Left ventricle myocardium superior (tissue), 1 donor: Measurements from ENCODE around the gene IL22RA1. TPM values are rescaled to one million over a fixed set of nuclear protein-coding genes. Genes with fewer than 3 reads are reported as not detected.

Experiments
- ATAC-seq: fragments of 200-7000 bp; cut with Tn5 transposase; one replicate; pipeline ENCODE4 v1.9.1; 2020; ENCODE audit warnings: mild to moderate bottlenecking, moderate library complexity
- DNase-seq: peaks from one replicate; pipeline ENCODE4 v3.0.0-alpha.2; 2020
- intact Hi-C: fragments of 100-400 bp; cut with micrococcal nuclease; formaldehyde crosslinking; loops from one replicate; pipeline ENCODE4 v1.11.0; 2022
- total RNA-seq: library from RNA; stranded (reverse); fragmentation: NEBNext Ultra II Directional; extraction: Animal tissue kit (Norgen Biotek cat#: 25700); gene quantifications from one replicate; pipeline ENCODE4 v1.2.1, GENCODE V29; 2021
- donor health status: DM: no; HTN: yes; CAD: no; lungs with severe emphysema.

IL22RA1 gene
- total RNA-seq, 1 donor from 2014 or later: 0.22 TPM

- ATAC-seq (peak; percentile 86), DNase-seq (peak; percentile 72)
- intact Hi-C loops: no loop called here
Measured at GRCh38 chr1:24119859-24120756, 22.8 kb downstream of the IL22RA1 start.

- no peak for DNase-seq
- intact Hi-C loops: no loop called here
Measured at GRCh38 chr1:24119489-24119858, 23.5 kb downstream of the IL22RA1 start.

GRCh38 chr1:24118410-24119242, 24.3 kb downstream of the IL22RA1 start:
- no peak for ATAC-seq
- intact Hi-C loops: no loop called here
- DNase-seq: no peak

More at GRCh38 chr1:24119489-24119858, 23.5 kb downstream of the IL22RA1 start:
- no peak for ATAC-seq

- ATAC-seq: no peak
- intact Hi-C loops: no loop called here
- DNase-seq: no peak
Measured at GRCh38 chr1:24117722-24118409, 25.1 kb downstream of the IL22RA1 start.

- intact Hi-C loops: no loop called here
- ATAC-seq (no peak), DNase-seq (no peak)
Measured at GRCh38 chr1:24117132-24117531, 25.8 kb downstream of the IL22RA1 start.

- no peak for DNase-seq
- intact Hi-C loops: no loop called here
- no peak for ATAC-seq
Measured at GRCh38 chr1:24114753-24115152, 28.2 kb downstream of the IL22RA1 start.

- ATAC-seq: no peak
- no peak for DNase-seq
- intact Hi-C loops: no loop called here
Measured at GRCh38 chr1:24113641-24114033, 29.3 kb downstream of the IL22RA1 start.

GRCh38 chr1:24111996-24112779, 30.8 kb downstream of the IL22RA1 start, which contains the start of gene MYOM3:
MYOM3 (minus strand) TSS chr1:24112135; CDS start chr1:24108636, 3,499 bp downstream.
- ATAC-seq (peak; percentile 78), DNase-seq (peak; percentile 85)
- intact Hi-C loops: no loop called here

GRCh38 chr1:24111262-24111995, 31.5 kb downstream of the IL22RA1 start:
- DNase-seq (peak; percentile 60), ATAC-seq (peak; percentile 15)
- intact Hi-C loops: no loop called here

- ATAC-seq: peak; percentile 76
- intact Hi-C loops: no loop called here
- peak; percentile 92 for DNase-seq
Measured at GRCh38 chr1:24110642-24111261, 32.2 kb downstream of the IL22RA1 start.

- intact Hi-C loops: no loop called here
- ATAC-seq: no peak
- DNase-seq: no peak
Measured at GRCh38 chr1:24109686-24110475, 33.1 kb downstream of the IL22RA1 start.

- no peak for DNase-seq
- ATAC-seq: no peak
- intact Hi-C loops: no loop called here
Measured at GRCh38 chr1:24109166-24109483, 33.8 kb downstream of the IL22RA1 start.

- no peak for ATAC-seq
- intact Hi-C loops: no loop called here
- DNase-seq: no peak
Measured at GRCh38 chr1:24108334-24109165, 34.4 kb downstream of the IL22RA1 start.

- intact Hi-C loops: no loop called here
- DNase-seq (no peak), ATAC-seq (no peak)
Measured at GRCh38 chr1:24107462-24108138, 35.3 kb downstream of the IL22RA1 start.

- no peak for ATAC-seq
- intact Hi-C loops: no loop called here
- DNase-seq: no peak
Measured at GRCh38 chr1:24105368-24106160, 37.4 kb downstream of the IL22RA1 start.
